ENCODE results near the gene CACNA1G. TPM values are rescaled to one million over a fixed set of nuclear protein-coding genes. Genes with fewer than 3 reads are reported as not detected.

Gene CACNA1G
- total RNA-seq, 2 experiments from 2014 or later: 0.22 to 0.24 TPM

- CTCF ChIA-PET: interaction anchor here (1.1 kb wide), 1 partner anchor 8 kb away, joined by 3 read pairs; no protein-coding TSS in a partner anchor
- Mint-ChIP-seq H3K36me3 (ENCODE audit: low read depth) (no peaks in the 10 kb centered on the region), H3K9me3 (no peaks in the 10 kb centered on the region), H3K27me3 (ENCODE audit: low read depth) (no peaks in the 10 kb centered on the region), H3K4me3 (no peak overlapping the region), H3K27ac (no peak overlapping the region), H3K4me1 (ENCODE audit: low read depth) (peaks cover 14% of the 10 kb centered on the region)
- intact Hi-C loops (cut with micrococcal nuclease): no loop called here
- no peak for DNase-seq
Measured at GRCh38 chr17:50660042-50660886, 99.7 kb downstream of the CACNA1G start.

GRCh38 chr17:50660887-50661345 is 100.4 kb downstream of the CACNA1G start:
- H3K4me3 Mint-ChIP-seq: no peak overlapping the region
- no peak for DNase-seq
- no peaks in the 10 kb centered on the region for H3K36me3 Mint-ChIP-seq (ENCODE audit: low read depth)
- no peaks in the 10 kb centered on the region for H3K27me3 Mint-ChIP-seq (ENCODE audit: low read depth)
- intact Hi-C loops (cut with micrococcal nuclease): no loop called here
- CTCF ChIA-PET: interaction anchor here (1.1 to 2.2 kb wide), 2 partner anchors 9 to 14 kb away, joined by 3 to 4 read pairs; no protein-coding TSS in a partner anchor
- H3K27ac Mint-ChIP-seq: no peak overlapping the region
- peaks cover 14% of the 10 kb centered on the region for H3K4me1 Mint-ChIP-seq (ENCODE audit: low read depth)
- no peaks in the 10 kb centered on the region for H3K9me3 Mint-ChIP-seq

GRCh38 chr17:50661348-50661747 is 100.8 kb downstream of the CACNA1G start:
- Mint-ChIP-seq H3K27me3 (ENCODE audit: low read depth) (no peaks in the 10 kb centered on the region), H3K9me3 (no peaks in the 10 kb centered on the region), H3K4me3 (no peak overlapping the region), H3K27ac (no peak overlapping the region), H3K36me3 (ENCODE audit: low read depth) (no peaks in the 10 kb centered on the region), H3K4me1 (ENCODE audit: low read depth) (peaks cover 14% of the 10 kb centered on the region)
- CTCF ChIA-PET: interaction anchor here (1.1 to 2.2 kb wide), 2 partner anchors 10 to 14 kb away, joined by 3 to 4 read pairs; no protein-coding TSS in a partner anchor
- intact Hi-C loops (cut with micrococcal nuclease): no loop called here
- no peak for DNase-seq

- Mint-ChIP-seq H3K4me1 (ENCODE audit: low read depth) (peaks cover 14% of the 10 kb centered on the region), H3K4me3 (no peak overlapping the region), H3K36me3 (ENCODE audit: low read depth) (no peaks in the 10 kb centered on the region), H3K27me3 (ENCODE audit: low read depth) (no peaks in the 10 kb centered on the region), H3K27ac (peak overlapping the region; percentile 78), H3K9me3 (no peaks in the 10 kb centered on the region)
- intact Hi-C loops (cut with micrococcal nuclease): no loop called here
- DNase-seq: peak; percentile 78
- CTCF ChIA-PET: interaction anchor here (0.6 to 2.2 kb wide), 5 partner anchors 8 to 214 kb away, joined by 3 to 4 read pairs (median 3); no protein-coding TSS in a partner anchor
Measured at GRCh38 chr17:50661795-50662391, 101.4 kb downstream of the CACNA1G start.

- no peaks in the 10 kb centered on the region for H3K9me3 Mint-ChIP-seq
- peaks cover 14% of the 10 kb centered on the region for H3K4me1 Mint-ChIP-seq (ENCODE audit: low read depth)
- CTCF ChIA-PET: interaction anchor here (0.8 to 2.2 kb wide), 3 partner anchors 9 to 33 kb away, joined by 3 to 4 read pairs (median 3); no protein-coding TSS in a partner anchor
- no peak overlapping the region for H3K4me3 Mint-ChIP-seq
- no peak for DNase-seq
- no peaks in the 10 kb centered on the region for H3K36me3 Mint-ChIP-seq (ENCODE audit: low read depth)
- intact Hi-C loops (cut with micrococcal nuclease): no loop called here
- H3K27ac Mint-ChIP-seq: peak overlapping the region; percentile 70
- no peaks in the 10 kb centered on the region for H3K27me3 Mint-ChIP-seq (ENCODE audit: low read depth)
Measured at GRCh38 chr17:50662632-50663225, 102.2 kb downstream of the CACNA1G start.

GRCh38 chr17:50663812-50664374 is 103.4 kb downstream of the CACNA1G start:
- CTCF ChIA-PET: no interaction called here
- DNase-seq: no peak
- intact Hi-C loops (cut with micrococcal nuclease): no loop called here
- Mint-ChIP-seq H3K9me3 (no peaks in the 10 kb centered on the region), H3K4me1 (ENCODE audit: low read depth) (peaks cover 14% of the 10 kb centered on the region), H3K27ac (no peak overlapping the region), H3K36me3 (ENCODE audit: low read depth) (no peaks in the 10 kb centered on the region), H3K27me3 (ENCODE audit: low read depth) (no peaks in the 10 kb centered on the region), H3K4me3 (no peak overlapping the region)

- DNase-seq: no peak
- Mint-ChIP-seq H3K4me1 (ENCODE audit: low read depth) (peaks cover 14% of the 10 kb centered on the region), H3K27ac (no peak overlapping the region), H3K27me3 (ENCODE audit: low read depth) (no peaks in the 10 kb centered on the region), H3K4me3 (no peak overlapping the region), H3K9me3 (no peaks in the 10 kb centered on the region), H3K36me3 (ENCODE audit: low read depth) (no peaks in the 10 kb centered on the region)
- CTCF ChIA-PET: interaction anchor here (0.8 kb wide), 1 partner anchor 34 kb away, joined by 3 read pairs; no protein-coding TSS in a partner anchor
- intact Hi-C loops (cut with micrococcal nuclease): no loop called here
Measured at GRCh38 chr17:50664788-50665458, 104.4 kb downstream of the CACNA1G start.

GRCh38 chr17:50665838-50666237 is 105.3 kb downstream of the CACNA1G start:
- DNase-seq: no peak
- Mint-ChIP-seq H3K36me3 (ENCODE audit: low read depth) (no peaks in the 10 kb centered on the region), H3K27ac (no peak overlapping the region), H3K4me3 (no peak overlapping the region), H3K4me1 (ENCODE audit: low read depth) (peaks cover 14% of the 10 kb centered on the region), H3K9me3 (no peaks in the 10 kb centered on the region), H3K27me3 (ENCODE audit: low read depth) (no peaks in the 10 kb centered on the region)
- intact Hi-C loops (cut with micrococcal nuclease): no loop called here
- CTCF ChIA-PET: interaction anchor here (0.8 kb wide), 1 partner anchor 35 kb away, joined by 3 read pairs; no protein-coding TSS in a partner anchor

GRCh38 chr17:50666316-50666715 is 105.8 kb downstream of the CACNA1G start:
- Mint-ChIP-seq H3K9me3 (no peaks in the 10 kb centered on the region), H3K27ac (no peak overlapping the region), H3K36me3 (ENCODE audit: low read depth) (no peaks in the 10 kb centered on the region), H3K4me1 (ENCODE audit: low read depth) (peaks cover 9% of the 10 kb centered on the region), H3K27me3 (ENCODE audit: low read depth) (no peaks in the 10 kb centered on the region), H3K4me3 (no peak overlapping the region)
- intact Hi-C loops (cut with micrococcal nuclease): no loop called here
- DNase-seq: no peak
- CTCF ChIA-PET: no interaction called here

GRCh38 chr17:50667259-50668024 is 106.9 kb downstream of the CACNA1G start:
- CTCF ChIA-PET: interaction anchor here (0.8 kb wide), 1 partner anchor 37 kb away, joined by 3 read pairs; no protein-coding TSS in a partner anchor
- no peaks in the 10 kb centered on the region for H3K4me1 Mint-ChIP-seq (ENCODE audit: low read depth)
- intact Hi-C loops (cut with micrococcal nuclease): no loop called here
- H3K4me3 Mint-ChIP-seq: no peak overlapping the region
- no peak for DNase-seq
- H3K9me3 Mint-ChIP-seq: no peaks in the 10 kb centered on the region
- no peak overlapping the region for H3K27ac Mint-ChIP-seq
- no peaks in the 10 kb centered on the region for H3K36me3 Mint-ChIP-seq (ENCODE audit: low read depth)
- no peaks in the 10 kb centered on the region for H3K27me3 Mint-ChIP-seq (ENCODE audit: low read depth)
